HG03520 (cell line): ENCODE data around the gene PIRT.
"Not testable (repeated sequence)": the region's sequence is repeated elsewhere in the genome, so short reads cannot be mapped to it uniquely, and the experiment has no call there.

Experiments used
- ATAC-seq: cut with Tn5 transposase; IDR thresholded peaks from one replicate; pipeline ENCODE4 v1.9.1; 2021; ENCODE audit warnings: mild to moderate bottlenecking, moderate library complexity; ENCODE audit not compliant: unreplicated experiment

PIRT gene

GRCh38 chr17:10837921-10838320 lies at the start of gene PIRT:
PIRT (minus strand) TSS chr17:10838087; CDS start chr17:10825645, 12,442 bp downstream.
- no peak for ATAC-seq

- no peak for ATAC-seq
Observed at GRCh38 chr17:10881959-10882358, 44.1 kb upstream of the PIRT start.

DNA sequence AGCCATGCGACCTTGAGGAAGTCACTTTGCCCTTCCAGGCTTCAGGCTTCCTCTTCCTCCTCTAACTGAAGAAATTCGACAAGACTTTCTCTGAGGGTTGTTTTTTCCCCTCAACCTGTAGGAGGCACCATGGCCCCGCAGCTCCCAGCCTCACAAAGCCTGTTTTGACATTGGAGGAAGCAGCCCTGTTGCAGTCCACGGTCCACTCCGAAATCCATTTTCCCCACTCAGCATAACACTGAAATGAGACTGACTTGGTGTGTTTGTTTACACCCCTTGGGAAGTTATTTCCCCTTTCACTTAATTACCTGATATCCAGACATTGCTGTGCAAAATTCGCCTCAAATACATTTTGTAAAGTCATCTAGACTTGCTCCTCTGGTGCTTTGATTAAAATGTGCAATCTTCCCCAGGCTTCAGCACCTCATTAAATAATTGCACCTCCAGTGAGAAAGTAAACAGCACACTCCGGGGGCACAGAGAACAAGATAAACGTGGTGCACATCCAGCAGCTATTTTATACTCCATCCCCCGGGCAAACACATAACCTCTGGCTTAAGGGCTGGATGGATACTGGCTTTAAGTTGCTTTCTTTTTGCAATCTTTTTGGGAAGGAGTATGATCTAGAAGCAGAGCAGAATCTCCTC lies 41.4 kb upstream of the PIRT start:
- no peak for ATAC-seq

DNA sequence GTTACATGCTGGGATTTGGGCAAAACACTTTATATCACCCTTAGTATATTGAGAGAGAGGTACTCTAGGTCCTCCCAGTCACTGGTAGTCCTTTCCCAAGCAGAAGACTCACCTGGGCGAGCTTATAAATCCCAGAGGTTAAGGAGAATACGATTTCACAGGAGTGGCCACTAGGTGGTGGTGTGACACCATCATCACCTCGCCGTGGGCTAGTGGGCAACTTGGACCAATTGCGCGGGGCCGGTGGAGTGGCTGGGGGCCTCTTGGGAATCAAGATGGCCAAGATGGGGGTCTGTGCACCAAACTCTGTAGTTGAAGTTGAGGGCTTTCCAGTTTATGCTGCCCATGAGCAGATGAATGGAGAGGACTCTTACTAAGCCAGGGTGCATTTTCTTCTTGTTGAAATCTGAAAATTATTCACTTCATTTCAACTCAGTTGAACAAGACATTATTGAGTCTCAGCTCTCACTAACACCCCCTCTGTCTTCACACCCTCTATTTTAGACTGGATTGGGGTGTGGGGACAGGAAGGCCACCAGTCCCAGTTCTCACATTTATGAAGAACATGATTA lies 38.2 kb upstream of the PIRT start:
- ATAC-seq: no peak

DNA sequence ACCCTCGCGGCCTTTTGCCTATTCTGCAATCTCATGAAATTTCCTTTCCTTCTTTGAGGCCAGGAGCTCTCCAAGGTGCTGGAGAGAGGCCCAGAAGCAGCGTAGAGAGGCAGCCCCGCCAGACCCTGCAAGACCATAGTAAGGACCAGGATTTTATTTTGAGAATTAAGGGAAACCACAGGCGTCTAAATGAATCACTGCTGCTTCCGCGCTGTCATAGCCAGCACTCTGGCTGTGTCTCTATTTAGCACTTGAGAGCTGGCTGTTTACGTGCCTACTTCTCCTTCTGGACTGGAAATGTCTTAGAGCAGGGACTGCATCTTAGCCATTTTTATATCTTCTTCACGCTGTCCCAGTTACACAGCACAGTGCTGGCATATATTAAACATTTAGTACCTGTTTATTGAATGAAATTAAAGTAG lies 37.6 kb upstream of the PIRT start:
- ATAC-seq: no peak

DNA sequence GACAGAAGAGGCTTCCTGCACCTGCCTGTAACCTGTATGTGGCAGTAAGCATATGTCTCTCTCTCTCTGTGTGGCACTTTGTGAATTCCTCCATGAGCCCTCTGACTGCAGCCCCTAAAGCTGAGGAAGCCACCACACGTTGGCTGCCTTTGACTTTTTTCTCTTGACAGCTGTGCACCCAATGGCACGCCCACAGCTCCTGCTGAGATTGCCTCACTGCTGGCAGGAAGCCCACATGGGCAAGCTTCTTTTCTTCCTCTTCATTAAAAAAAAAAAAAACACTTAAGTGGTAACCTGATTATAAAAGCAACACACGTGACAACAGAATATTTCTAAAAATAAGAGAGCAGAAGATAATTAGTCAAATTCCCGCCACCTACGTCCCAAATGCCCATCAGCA lies 34.0 kb upstream of the PIRT start:
- no peak for ATAC-seq

GRCh38 chr17:10870336-10871050 lies 32.6 kb upstream of the PIRT start:
- ATAC-seq: no peak

DNA sequence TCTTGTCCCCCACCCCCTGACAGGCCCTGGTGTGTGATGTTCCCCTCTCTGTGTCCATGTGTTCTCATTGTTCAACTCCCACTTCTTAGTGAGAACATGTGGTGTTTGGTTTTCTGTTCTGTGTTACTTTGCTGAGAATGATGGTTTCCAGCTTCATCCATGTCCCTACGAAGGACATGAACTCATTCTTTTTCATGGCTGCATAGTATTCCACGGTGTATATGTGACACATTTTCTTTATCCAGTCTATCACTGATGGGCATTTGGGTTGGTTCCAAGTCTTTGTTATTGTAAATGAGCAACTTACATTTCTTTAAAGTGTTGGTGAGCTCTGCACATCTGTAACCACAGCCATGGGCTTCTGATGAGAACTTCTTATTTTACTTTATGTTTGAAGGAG lies 30.9 kb upstream of the PIRT start:
- ATAC-seq: not testable (repeated sequence)

- ATAC-seq: no peak
Observed at GRCh38 chr17:10859051-10859450, 21.2 kb upstream of the PIRT start.

DNA sequence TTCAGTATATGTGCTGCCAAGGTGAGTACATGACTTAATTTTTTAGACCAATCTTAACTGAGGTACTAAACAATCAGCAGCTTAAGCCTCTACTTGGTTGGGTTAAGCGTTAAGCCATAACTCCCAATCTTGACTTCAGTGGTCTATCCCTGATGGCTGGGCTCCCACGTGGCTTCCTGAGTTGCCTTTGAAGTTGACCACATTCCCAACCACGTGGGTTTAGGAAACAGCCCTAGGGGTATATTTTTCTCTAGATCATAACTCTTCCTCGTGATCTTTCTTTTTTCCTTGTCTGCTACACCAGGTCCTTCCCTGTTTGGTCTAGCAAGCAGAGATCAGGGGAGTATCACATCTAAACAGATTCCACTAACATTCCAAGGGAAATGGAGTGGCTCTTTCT lies 20.1 kb upstream of the PIRT start:
- no peak for ATAC-seq

DNA sequence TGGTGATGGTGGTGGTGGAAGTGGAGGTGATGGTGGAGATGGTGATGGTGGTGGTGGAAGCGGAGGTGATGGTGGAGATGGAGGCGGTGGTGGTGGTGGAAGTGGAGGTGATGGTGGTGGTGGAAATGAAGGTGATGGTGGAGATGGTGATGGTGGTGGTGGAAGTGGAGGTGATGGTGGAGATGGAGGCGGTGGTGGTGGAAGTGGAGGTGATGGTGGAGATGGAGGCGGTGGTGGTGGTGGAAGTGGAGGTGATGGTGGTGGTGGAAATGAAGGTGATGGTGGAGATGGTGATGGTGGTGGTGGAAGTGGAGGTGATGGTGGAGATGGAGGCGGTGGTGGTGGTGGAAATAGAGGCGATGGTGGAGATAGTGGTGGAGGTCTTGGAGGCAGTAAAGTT lies 8.7 kb upstream of the PIRT start:
- not testable (repeated sequence) for ATAC-seq

DNA sequence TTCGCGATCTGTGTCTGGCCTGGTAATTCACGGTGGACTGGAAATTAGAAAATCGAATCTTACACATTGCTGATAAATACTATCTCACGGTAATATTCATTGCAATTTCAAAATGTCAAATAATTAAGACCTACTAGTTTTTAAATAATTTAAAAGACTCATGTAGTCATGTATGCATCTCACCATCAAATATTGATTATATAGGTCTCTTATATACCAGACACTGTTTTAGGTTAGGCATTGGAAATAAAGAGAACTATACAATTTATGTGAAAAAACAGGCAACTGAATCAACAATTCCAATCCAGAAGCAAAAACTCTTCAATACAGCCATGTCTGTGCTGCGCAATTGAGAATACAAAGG lies 7.5 kb upstream of the PIRT start:
- ATAC-seq: no peak

DNA sequence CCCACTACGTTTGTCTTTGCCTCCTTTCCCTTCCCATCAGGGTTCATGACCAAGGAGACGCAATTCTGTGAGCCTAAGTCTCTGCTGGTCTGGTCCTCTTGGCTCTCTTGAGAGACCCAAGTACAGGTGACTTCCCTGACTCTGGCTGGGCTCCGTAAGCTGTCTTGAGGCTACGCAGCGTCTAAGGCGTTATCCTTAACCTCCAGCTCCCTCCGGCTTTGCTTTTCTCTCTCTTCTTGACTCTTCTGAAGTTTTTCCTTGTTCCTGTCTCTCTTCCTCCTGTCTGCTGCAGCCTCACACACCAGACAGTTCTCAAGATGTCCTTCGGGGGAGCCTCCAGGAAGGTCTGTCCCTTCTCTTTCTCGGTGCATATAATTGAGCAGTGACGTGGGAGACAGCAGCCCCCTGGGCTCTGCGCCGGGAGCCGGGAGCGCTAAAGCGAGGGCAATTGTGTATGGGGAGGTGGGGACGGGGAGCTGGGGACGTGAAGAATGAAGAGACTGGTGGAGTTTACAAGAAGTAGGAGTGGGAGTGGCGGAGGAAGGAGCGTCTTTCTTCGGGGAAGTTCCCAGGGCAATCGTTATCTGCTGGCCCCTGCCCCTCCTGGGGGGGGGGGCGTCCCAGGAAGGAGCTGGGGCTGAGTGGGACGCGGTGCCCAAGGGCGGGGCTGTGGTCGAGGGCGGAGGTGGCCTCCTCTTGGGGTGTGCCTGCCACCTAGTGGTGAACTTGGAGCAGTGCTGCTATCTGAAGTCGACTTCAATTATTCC lies 6.9 kb upstream of the PIRT start:
- ATAC-seq: peak; percentile 68

DNA sequence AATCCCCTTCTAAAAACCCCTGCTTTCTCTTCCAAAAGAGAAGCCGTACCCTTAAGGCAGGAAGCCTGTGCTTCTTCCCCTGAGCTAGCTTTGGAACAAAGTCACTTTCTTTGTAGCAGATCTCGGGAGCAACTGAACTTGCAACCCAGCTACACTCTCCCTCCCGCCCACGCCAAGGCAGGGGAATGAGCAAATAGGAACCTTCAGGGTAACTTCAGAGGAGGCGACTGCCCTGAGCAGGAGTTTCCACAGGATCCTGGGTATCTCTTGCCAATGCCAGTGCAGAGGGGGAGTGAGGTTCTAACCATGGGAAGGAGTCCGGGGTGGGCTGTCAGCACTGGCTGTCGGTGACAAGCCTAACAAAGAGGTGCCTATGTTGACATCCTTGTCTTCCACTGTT lies 5.9 kb upstream of the PIRT start:
- no peak for ATAC-seq

DNA sequence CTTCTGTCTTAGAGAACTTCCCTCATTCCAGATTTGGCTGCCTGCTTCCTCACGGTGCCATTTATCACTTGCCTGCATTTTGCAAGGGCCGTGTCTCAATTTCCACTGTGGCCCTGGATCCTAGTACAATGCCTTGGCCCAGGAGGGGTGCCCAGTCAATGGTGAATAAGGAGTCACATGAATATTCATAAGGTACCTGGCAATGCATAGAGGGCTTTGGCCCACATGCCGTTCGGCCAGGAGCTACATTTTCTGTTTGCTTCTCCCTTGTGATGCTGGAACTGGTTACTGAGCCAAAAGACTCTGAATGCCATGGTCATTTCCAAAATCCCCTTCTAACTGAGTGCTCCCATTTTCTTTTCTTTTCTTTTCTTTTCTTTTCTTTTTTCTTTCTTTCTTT lies 4.8 kb upstream of the PIRT start:
- ATAC-seq: no peak

- no peak for ATAC-seq
Observed at GRCh38 chr17:10838682-10839081, 795 bp upstream of the PIRT start.

DNA sequence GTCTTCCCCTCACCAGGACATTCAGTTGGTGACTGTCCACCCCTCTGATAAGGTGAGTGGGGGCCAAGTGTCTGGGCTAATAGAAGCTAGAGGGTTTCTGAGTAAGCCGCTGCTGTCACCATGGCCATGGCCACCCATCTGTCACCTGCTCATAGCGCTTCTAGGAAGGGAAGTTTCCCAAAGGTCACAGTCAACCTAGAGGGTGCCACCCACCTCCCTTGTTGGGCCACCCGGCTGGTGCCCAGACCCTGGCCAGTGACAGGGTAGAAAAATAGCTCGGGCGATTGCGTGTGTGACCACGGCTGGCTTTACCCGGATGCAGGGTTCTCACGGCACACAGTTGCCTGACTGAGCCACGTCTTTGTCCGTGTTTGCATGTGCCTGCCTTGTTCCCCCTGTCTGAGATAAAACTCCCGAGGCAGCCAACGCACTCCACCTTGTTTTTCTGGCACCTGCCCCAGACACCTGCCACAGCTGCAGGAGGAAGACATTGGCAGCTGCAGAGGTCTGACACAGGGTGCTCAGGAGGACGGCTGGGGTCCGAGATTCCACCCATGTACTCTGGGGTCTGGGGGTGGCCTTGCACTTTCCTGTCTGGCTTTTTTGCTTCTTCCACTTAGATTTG lies 809 bp downstream of the PIRT start:
- no peak for ATAC-seq

GRCh38 chr17:10836145-10836544 lies 1.7 kb downstream of the PIRT start:
- no peak for ATAC-seq

DNA sequence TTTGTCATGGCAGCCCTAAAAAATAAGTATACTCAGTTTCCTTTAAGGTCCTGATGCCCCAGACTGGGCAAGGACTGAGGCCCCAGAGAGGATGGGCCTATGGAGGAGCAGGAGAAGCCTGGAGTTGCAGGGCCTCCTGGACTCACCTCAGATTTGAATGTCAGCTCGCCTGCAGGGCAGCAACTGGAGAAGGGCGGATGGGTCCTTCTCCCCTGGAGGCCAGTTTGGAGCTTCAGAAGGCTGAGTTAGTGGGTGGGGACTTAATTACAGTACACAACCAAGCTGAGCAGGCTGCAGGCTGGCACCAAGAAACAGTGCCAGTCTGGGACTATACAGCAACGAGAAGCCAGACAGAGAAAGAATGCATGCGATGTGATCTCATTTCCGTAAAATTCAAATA lies 6.2 kb downstream of the PIRT start:
- no peak for ATAC-seq

- ATAC-seq: no peak
Observed at GRCh38 chr17:10827898-10828552, 9.9 kb downstream of the PIRT start.

GRCh38 chr17:10824874-10825273 lies 13.0 kb downstream of the PIRT start:
- ATAC-seq: no peak
